Measurements from ENCODE around the gene CADM3. TPM values are rescaled to one million over a fixed set of nuclear protein-coding genes. Genes with fewer than 3 reads are reported as not detected.

Gene CADM3
- total RNA-seq, 2 experiments from 2014 or later = not detected

DNA sequence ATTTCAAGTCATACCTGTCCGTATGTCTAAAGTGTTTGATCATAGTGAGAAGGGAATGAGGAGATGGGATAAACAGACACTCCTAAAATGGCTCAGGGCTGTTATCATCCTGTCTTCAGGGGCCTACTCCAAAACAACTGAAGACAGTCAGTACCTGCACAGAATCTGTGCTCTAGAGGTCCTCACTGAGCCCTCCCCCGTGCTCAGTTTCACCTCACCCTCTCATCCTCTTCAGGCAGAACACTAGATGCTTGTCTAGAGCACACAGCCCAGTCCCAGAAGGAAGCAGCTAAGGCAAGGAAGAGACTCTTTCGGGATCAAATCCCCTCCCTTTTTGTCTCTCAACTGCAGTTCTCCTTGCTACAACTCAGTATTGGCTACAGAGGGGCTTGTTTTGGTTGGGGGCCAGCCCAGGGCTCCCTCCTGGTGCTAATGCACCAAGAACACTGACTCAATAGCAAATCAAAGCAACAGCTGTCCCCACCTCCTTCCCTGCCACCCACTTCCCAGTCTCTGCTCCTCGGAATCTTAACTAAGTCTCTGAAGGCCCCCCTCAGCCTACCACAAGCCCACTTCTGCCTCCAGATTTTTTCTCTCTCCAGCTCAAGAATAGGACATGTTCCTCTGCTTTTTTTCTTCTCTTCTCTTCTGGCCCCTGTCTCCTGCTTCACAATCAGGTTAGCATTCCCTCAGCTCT lies 10.1 kb downstream of the CADM3 start:
- Mint-ChIP-seq H3K27me3 (peaks cover 62% of the 10 kb centered on the region), H3K4me3 (no peak overlapping the region), H3K4me1 (peaks cover 3% of the 10 kb centered on the region), H3K36me3 (ENCODE audit: low read depth) (no peaks in the 10 kb centered on the region), H3K27ac (no peak overlapping the region), H3K9me3 (no peaks in the 10 kb centered on the region)
- ChIA-PET POLR2A (no interaction called here), CTCF (no interaction called here)
- DNase-seq = no peak

DNA sequence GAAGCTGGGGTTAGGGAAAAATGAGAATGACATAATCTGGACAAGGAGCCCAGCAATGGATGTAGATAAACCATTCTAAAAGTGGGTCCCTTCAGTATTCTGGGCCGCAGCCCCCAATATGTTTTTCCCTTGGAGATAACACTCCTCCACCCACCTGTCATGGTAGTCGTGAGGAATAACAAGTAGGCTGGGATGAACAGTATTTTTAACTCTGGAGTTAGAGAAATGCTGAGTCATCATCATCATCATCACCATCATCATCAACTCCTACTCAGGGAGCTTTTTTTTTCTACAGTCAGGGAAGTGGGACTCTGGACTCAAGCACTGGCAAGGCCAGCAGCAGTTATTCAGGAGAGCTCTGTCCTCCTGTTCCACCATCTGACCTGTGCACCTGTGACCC lies 12.8 kb downstream of the CADM3 start:
- no peaks in the 10 kb centered on the region for H3K4me1 Mint-ChIP-seq
- POLR2A ChIA-PET = no interaction called here
- peaks cover 78% of the 10 kb centered on the region for H3K27me3 Mint-ChIP-seq
- H3K9me3 Mint-ChIP-seq = no peaks in the 10 kb centered on the region
- CTCF ChIA-PET = interaction anchor here (1.8 kb wide), 1 partner anchor 14 kb away, joined by 4 read pairs; no protein-coding TSS in a partner anchor
- no peak overlapping the region for H3K4me3 Mint-ChIP-seq
- no peak for DNase-seq
- H3K27ac Mint-ChIP-seq = no peak overlapping the region
- no peaks in the 10 kb centered on the region for H3K36me3 Mint-ChIP-seq (ENCODE audit: low read depth)

DNA sequence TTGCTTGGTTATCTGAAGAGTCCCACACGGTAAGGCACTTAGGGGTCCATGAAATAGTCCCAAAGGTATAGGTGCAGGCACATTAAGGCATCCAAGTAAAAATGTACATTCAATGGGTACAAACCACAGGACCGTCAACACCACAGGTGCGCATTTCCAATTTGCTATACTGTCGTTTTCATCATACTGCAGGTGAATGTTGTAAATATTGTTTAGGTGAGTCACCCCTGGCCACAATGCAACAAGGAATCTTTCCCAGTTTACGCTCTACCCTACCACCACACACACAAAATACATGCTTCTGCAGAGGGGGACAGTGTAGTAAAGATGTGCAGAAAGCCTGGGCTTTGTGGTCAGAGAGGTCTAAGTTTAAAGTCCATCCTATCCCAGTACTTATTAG lies 13.7 kb downstream of the CADM3 start:
- ChIA-PET CTCF (no interaction called here), POLR2A (no interaction called here)
- Mint-ChIP-seq H3K27ac (no peak overlapping the region), H3K4me3 (no peak overlapping the region), H3K27me3 (peaks cover 84% of the 10 kb centered on the region), H3K9me3 (no peaks in the 10 kb centered on the region), H3K36me3 (ENCODE audit: low read depth) (no peaks in the 10 kb centered on the region), H3K4me1 (no peaks in the 10 kb centered on the region)
- DNase-seq = no peak

GRCh38 chr1:159187033-159187432 lies 15.6 kb downstream of the CADM3 start:
- H3K9me3 Mint-ChIP-seq = no peaks in the 10 kb centered on the region
- CTCF ChIA-PET = no interaction called here
- peaks cover 77% of the 10 kb centered on the region for H3K27me3 Mint-ChIP-seq

GRCh38 chr1:159187647-159188374 lies 16.4 kb downstream of the CADM3 start:
- Mint-ChIP-seq H3K36me3 (ENCODE audit: low read depth) (no peaks in the 10 kb centered on the region), H3K27ac (no peak overlapping the region), H3K4me1 (no peaks in the 10 kb centered on the region), H3K4me3 (no peak overlapping the region), H3K27me3 (peaks cover 72% of the 10 kb centered on the region), H3K9me3 (no peaks in the 10 kb centered on the region)
- DNase-seq = no peak
- CTCF ChIA-PET = no interaction called here
- POLR2A ChIA-PET = no interaction called here

More at GRCh38 chr1:159187033-159187432, 15.6 kb downstream of the CADM3 start:
- no peak for DNase-seq
- POLR2A ChIA-PET = no interaction called here
- H3K36me3 Mint-ChIP-seq (ENCODE audit: low read depth) = no peaks in the 10 kb centered on the region
- no peak overlapping the region for H3K27ac Mint-ChIP-seq
- H3K4me3 Mint-ChIP-seq = no peak overlapping the region
- no peaks in the 10 kb centered on the region for H3K4me1 Mint-ChIP-seq

DNA sequence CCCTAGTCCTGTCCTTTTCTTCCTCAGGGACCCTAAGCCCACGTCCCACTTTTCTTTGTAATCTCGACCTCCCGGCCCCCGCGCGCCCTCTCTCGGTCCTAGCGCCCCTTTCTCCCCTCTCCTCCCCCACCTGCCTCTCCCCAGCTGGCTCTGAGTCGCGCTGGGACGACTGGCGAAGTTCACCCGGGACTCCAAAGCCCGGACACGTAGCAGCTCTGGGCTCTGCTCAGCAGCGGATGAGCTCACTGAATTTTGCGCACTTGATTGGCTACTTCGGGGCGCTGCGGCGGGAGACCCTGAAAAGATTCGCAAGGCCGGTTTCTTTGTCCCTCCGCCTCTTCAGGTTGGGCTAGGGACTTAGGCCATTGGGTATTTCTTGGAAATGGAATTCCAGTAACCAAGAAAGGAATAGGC lies 17.0 kb downstream of the CADM3 start:
- ChIA-PET POLR2A (no interaction called here), CTCF (no interaction called here)
- Mint-ChIP-seq H3K4me3 (no peak overlapping the region), H3K27ac (no peak overlapping the region), H3K27me3 (peaks cover 68% of the 10 kb centered on the region), H3K4me1 (no peaks in the 10 kb centered on the region), H3K36me3 (ENCODE audit: low read depth) (no peaks in the 10 kb centered on the region), H3K9me3 (no peaks in the 10 kb centered on the region)
- DNase-seq = peak; percentile 23

DNA sequence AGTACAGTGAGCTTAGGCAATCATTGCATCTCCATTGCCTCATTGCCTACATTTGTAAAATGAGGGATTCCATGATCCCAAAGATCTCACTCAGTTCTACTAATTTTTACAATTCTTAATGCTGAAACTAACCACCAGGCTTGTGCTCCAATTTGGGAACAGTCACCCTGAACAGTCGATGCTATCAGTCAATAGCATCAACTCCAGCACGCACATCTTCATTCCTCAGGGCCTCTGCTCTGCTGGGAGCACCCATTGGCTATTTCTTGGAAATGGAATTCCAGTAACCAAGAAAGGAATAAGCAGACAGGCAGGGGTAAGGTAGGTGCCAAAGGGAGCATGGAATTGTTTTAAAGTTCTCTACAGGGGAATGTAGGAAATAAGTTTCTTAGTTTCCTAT lies 19.0 kb downstream of the CADM3 start:
- Mint-ChIP-seq H3K36me3 (ENCODE audit: low read depth) (no peaks in the 10 kb centered on the region), H3K4me3 (no peak overlapping the region), H3K27me3 (peaks cover 53% of the 10 kb centered on the region), H3K9me3 (no peaks in the 10 kb centered on the region), H3K27ac (no peak overlapping the region), H3K4me1 (no peaks in the 10 kb centered on the region)
- POLR2A ChIA-PET = no interaction called here
- no peak for DNase-seq
- CTCF ChIA-PET = no interaction called here

DNA sequence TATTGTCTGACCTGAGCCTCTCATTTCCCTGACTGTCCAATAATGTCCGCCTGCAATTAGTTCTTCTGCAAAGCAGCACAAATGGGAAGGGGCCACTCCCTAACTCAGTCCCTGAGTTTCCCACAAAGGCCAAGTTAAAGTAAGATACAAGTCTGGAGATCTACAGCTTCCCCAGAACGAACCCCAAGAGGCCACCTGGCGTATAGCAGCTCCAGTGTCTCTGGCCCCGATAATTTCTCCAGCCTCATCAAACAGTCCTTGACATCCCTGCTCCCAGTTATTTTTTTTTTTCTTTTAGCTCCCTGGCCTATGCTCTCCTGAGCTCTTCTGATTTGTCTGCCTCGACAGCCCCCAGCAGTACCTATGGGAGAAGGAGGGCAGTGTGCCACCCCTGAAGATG lies 25.1 kb downstream of the CADM3 start:
- no peak overlapping the region for H3K27ac Mint-ChIP-seq
- CTCF ChIA-PET = interaction anchor here (1.2 to 5.7 kb wide), 5 partner anchors 9 to 63 kb away, joined by 4 to 36 read pairs (median 10); no protein-coding TSS in a partner anchor
- no peaks in the 10 kb centered on the region for H3K4me1 Mint-ChIP-seq
- POLR2A ChIA-PET = no interaction called here
- H3K36me3 Mint-ChIP-seq (ENCODE audit: low read depth) = no peaks in the 10 kb centered on the region
- peaks cover 38% of the 10 kb centered on the region for H3K27me3 Mint-ChIP-seq
- no peak for DNase-seq
- no peak overlapping the region for H3K4me3 Mint-ChIP-seq
- H3K9me3 Mint-ChIP-seq = no peaks in the 10 kb centered on the region

- Mint-ChIP-seq H3K4me3 (no peak overlapping the region), H3K27me3 (peaks cover 46% of the 10 kb centered on the region), H3K9me3 (no peaks in the 10 kb centered on the region), H3K36me3 (ENCODE audit: low read depth) (no peaks in the 10 kb centered on the region), H3K27ac (no peak overlapping the region), H3K4me1 (no peaks in the 10 kb centered on the region)
- POLR2A ChIA-PET = no interaction called here
- DNase-seq = peak; percentile 50
- CTCF ChIA-PET = interaction anchor here (0.7 to 5.7 kb wide), 14 partner anchors 8 to 108 kb away, joined by 3 to 36 read pairs (median 4); no protein-coding TSS in a partner anchor
Measured at GRCh38 chr1:159197561-159198557, 26.4 kb downstream of the CADM3 start.

DNA sequence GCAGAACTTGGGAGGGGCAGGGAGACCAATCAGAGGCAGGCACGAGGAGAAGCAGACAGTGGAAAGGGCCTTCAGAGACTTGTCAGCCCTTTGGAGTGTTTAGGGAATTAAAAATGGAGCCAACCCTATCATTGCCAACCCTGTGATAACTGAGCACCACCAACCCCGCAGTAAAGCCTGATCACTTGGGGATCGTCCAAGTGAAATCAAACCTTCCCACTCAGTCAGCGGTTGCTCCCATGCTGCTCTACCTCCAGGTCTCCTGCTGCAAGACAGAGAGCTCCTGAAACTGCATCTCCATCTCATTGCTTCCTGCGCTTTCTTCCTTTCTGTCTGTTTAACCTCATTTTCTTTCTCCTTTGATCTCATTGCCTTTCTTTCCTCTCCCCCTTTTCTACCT lies 28.5 kb downstream of the CADM3 start:
- CTCF ChIA-PET = no interaction called here
- Mint-ChIP-seq H3K27me3 (peaks cover 55% of the 10 kb centered on the region), H3K36me3 (ENCODE audit: low read depth) (no peaks in the 10 kb centered on the region), H3K4me1 (no peaks in the 10 kb centered on the region), H3K4me3 (no peak overlapping the region), H3K27ac (no peak overlapping the region), H3K9me3 (no peaks in the 10 kb centered on the region)
- no peak for DNase-seq
- POLR2A ChIA-PET = no interaction called here

GRCh38 chr1:159200769-159201168 lies 29.4 kb downstream of the CADM3 start:
- Mint-ChIP-seq H3K36me3 (ENCODE audit: low read depth) (no peaks in the 10 kb centered on the region), H3K27ac (no peak overlapping the region), H3K4me3 (no peak overlapping the region), H3K9me3 (no peaks in the 10 kb centered on the region), H3K27me3 (peaks cover 55% of the 10 kb centered on the region), H3K4me1 (no peaks in the 10 kb centered on the region)
- ChIA-PET POLR2A (no interaction called here), CTCF (no interaction called here)
- no peak for DNase-seq

- peaks cover 54% of the 10 kb centered on the region for H3K27me3 Mint-ChIP-seq
- POLR2A ChIA-PET = no interaction called here
Measured at GRCh38 chr1:159201642-159202041, 30.2 kb downstream of the CADM3 start.

DNA sequence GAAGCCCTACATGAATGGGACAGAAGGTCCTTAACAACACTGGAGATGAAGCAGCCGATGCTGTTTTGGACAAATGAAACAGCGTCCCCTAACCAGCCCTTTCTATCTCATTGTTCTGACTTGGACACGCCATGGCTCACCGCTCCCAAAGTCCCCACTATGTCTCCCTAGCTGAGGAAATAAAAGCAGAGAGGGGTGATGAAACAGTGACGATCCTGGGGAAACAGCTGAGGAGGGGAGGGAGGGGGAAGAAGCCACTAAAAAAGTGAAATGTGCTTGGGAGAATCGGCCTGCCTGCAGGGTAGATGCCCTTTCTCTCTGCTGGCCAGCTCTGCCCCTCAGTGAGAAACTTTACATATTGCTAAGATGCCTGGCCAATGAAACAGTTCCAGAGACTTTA lies 32.2 kb downstream of the CADM3 start:
- H3K27ac Mint-ChIP-seq = no peak overlapping the region
- POLR2A ChIA-PET = no interaction called here
- no peaks in the 10 kb centered on the region for H3K9me3 Mint-ChIP-seq
- no peaks in the 10 kb centered on the region for H3K36me3 Mint-ChIP-seq (ENCODE audit: low read depth)
- no peaks in the 10 kb centered on the region for H3K4me1 Mint-ChIP-seq
- no peak for DNase-seq
- CTCF ChIA-PET = no interaction called here
- peaks cover 60% of the 10 kb centered on the region for H3K27me3 Mint-ChIP-seq
- H3K4me3 Mint-ChIP-seq = no peak overlapping the region

More at GRCh38 chr1:159201642-159202041, 30.2 kb downstream of the CADM3 start:
- DNase-seq = no peak
- H3K9me3 Mint-ChIP-seq = no peaks in the 10 kb centered on the region
- no peaks in the 10 kb centered on the region for H3K4me1 Mint-ChIP-seq
- H3K27ac Mint-ChIP-seq = no peak overlapping the region
- CTCF ChIA-PET = no interaction called here
- no peaks in the 10 kb centered on the region for H3K36me3 Mint-ChIP-seq (ENCODE audit: low read depth)
- no peak overlapping the region for H3K4me3 Mint-ChIP-seq

Data from activated CD4-positive, alpha-beta memory T cell treated with anti-CD3 and anti-CD28 coated beads, Interleukin-2, amount 10 ng/mL, durations not matched to agents 7 days and 5 days (primary cell).